CD14-positive monocyte (primary cell): ENCODE data around the gene HOATZ. TPM values are rescaled to one million over a fixed set of nuclear protein-coding genes. Genes with fewer than 3 reads are reported as not detected.

Source experiments
- DNase-seq, 3 donors: peaks; one replicate each; pipeline ENCODE4 v3.0.0-alpha.2; 2011 to 2022
- H2AFZ ChIP-seq: 2 replicates; pipeline ENCODE4 v1.6.0; 2012; ENCODE audit warnings: mild to moderate bottlenecking, low read depth, low read length, inconsistent platforms; ENCODE audit not compliant: insufficient read depth, poor library complexity, severe bottlenecking
- H3K27ac ChIP-seq, 2 donors: 1 replicate in 1 of 2; 2 replicates in 1 of 2; pipeline ENCODE4 v1.5.1; 2012 to 2013; ENCODE audit warnings: low read length in 2 of 2, control low read depth in 1 of 2, inconsistent platforms in 1 of 2, low read depth in 1 of 2, mild to moderate bottlenecking in 1 of 2
- H3K27me3 ChIP-seq, 2 donors: one replicate each; pipeline versions ENCODE4 v1.6.0 to v1.6.1; 2011 to 2013; ENCODE audit warnings: low read length in 2 of 2; ENCODE audit not compliant: control insufficient read depth in 2 of 2, insufficient read depth in 2 of 2
- H3K36me3 ChIP-seq, 2 donors: replicated peaks in 1 of 2; 1 replicate in 1 of 2; 2 replicates in 1 of 2; pipeline versions ENCODE4 v1.5.1 to v1.6.1; 2012 to 2013; ENCODE audit warnings: low read length in 2 of 2, control low read depth in 1 of 2, inconsistent platforms in 1 of 2, mild to moderate bottlenecking in 1 of 2; ENCODE audit not compliant: insufficient read depth in 2 of 2, control insufficient read depth in 1 of 2
- H3K4me1 ChIP-seq, 2 donors: 1 replicate in 1 of 2; 2 replicates in 1 of 2; pipeline versions ENCODE4 v1.5.1 to v1.6.1; 2012 to 2013; ENCODE audit warnings: low read length in 2 of 2, control low read depth in 1 of 2, inconsistent platforms in 1 of 2, mild to moderate bottlenecking in 1 of 2, moderate library complexity in 1 of 2; ENCODE audit not compliant: insufficient read depth in 2 of 2, control insufficient read depth in 1 of 2
- H3K4me2 ChIP-seq: replicated peaks from 2 replicates; pipeline ENCODE3; 2012; ENCODE audit warnings: low read length, moderate library complexity, mild to moderate bottlenecking; ENCODE audit not compliant: poor library complexity, severe bottlenecking; ENCODE audit errors: extremely low read depth
- H3K4me3 ChIP-seq, 3 experiments: fragments of 200-600 bp in 1 of 3; sonication (generic) in 1 of 3; replicated peaks in 1 of 3; 1 replicate in 2 of 3; 2 replicates in 1 of 3; pipeline ENCODE4 v1.5.1; 2011 to 2013; ENCODE audit warnings: low read length in 3 of 3, mild to moderate bottlenecking in 3 of 3, control low read depth in 2 of 3, low read depth in 2 of 3, inconsistent platforms in 1 of 3, moderate library complexity in 1 of 3
- H3K79me2 ChIP-seq: 2 replicates; pipeline ENCODE4 v1.6.0; 2012; ENCODE audit warnings: mild to moderate bottlenecking, control low read depth, inconsistent platforms, low read length, moderate library complexity; ENCODE audit not compliant: insufficient read depth
- H3K9ac ChIP-seq: 2 replicates; pipeline ENCODE4 v1.6.0; 2017; ENCODE audit warnings: low read length, mild to moderate bottlenecking; ENCODE audit not compliant: insufficient read depth, poor library complexity, severe bottlenecking
- H3K9me3 ChIP-seq, 2 donors: replicated peaks in 1 of 2; 1 replicate in 1 of 2; 2 replicates in 1 of 2; pipeline versions ENCODE4 v1.5.1 to v1.6.1; 2012 to 2013; ENCODE audit warnings: low read length in 2 of 2, control low read depth in 1 of 2; ENCODE audit not compliant: control insufficient read depth in 1 of 2, insufficient read depth in 1 of 2
- H4K20me1 ChIP-seq: 2 replicates; pipeline ENCODE4 v1.6.0; 2012; ENCODE audit warnings: mild to moderate bottlenecking, low read length, control low read depth, moderate library complexity; ENCODE audit not compliant: insufficient read depth
- H3K27ac Mint-ChIP-seq, 7 donors: one replicate each; pipeline ENCODE4 v1.8.0; 2020; ENCODE audit warnings: mild to moderate bottlenecking in 7 of 7, mixed read lengths in 7 of 7, moderate library complexity in 6 of 7, inconsistent platforms in 2 of 7
- H3K27me3 Mint-ChIP-seq, 3 donors: one replicate each; pipeline ENCODE4 v1.8.0; 2021 to 2022; ENCODE audit warnings: low read depth in 3 of 3, mild to moderate bottlenecking in 3 of 3, mixed read lengths in 3 of 3, moderate library complexity in 3 of 3, inconsistent platforms in 1 of 3
- H3K36me3 Mint-ChIP-seq, 2 donors: one replicate each; pipeline ENCODE4 v1.8.0; 2020; ENCODE audit warnings: mixed read lengths in 2 of 2, inconsistent platforms in 1 of 2, mild to moderate bottlenecking in 1 of 2
- H3K4me1 Mint-ChIP-seq: one replicate; pipeline ENCODE4 v1.8.0; 2020; ENCODE audit warnings: mild to moderate bottlenecking, mixed read lengths
- H3K4me3 Mint-ChIP-seq, 2 donors: one replicate each; pipeline ENCODE4 v1.8.0; 2020; ENCODE audit warnings: mild to moderate bottlenecking in 2 of 2, mixed read lengths in 2 of 2, moderate library complexity in 1 of 2
- H3K9me3 Mint-ChIP-seq, 7 donors: one replicate each; pipeline ENCODE4 v1.8.0; 2020 to 2022; ENCODE audit warnings: mixed read lengths in 7 of 7, mild to moderate bottlenecking in 6 of 7, moderate library complexity in 6 of 7, inconsistent platforms in 2 of 7
- WGBS: methylation state at CpG from one replicate; pipeline ENCODE4 v1.1.5; 2013; ENCODE audit warnings: missing lambda C conversion rate; ENCODE audit not compliant: insufficient coverage; 5-methylcytosine and 5-hydroxymethylcytosine counted together
- intact Hi-C, 2 donors: fragments of 100-400 bp; cut with micrococcal nuclease; formaldehyde crosslinking; loops; one replicate each; pipeline versions ENCODE4 v1.15.0 to v1.15.1; 2023
- polyA plus RNA-seq, 3 donors: library from polyadenylated mRNA; depleted of rRNA in 1 of 3; unstranded in 2 of 3; stranded (reverse) in 1 of 3; fragments of 300-500 nt in 2 of 3; fragments of >200 nt in 1 of 3; fragmentation: Illumina TruSeq in 2 of 3; gene quantifications; 1 replicate in 2 of 3; 2 replicates in 1 of 3; pipeline ENCODE4 v1.2.3, GENCODE V29; 2012 to 2021
- TF ChIP-seq, protein P1 (sequence below): fragments of 200-600 bp; IDR thresholded peaks from one replicate; pipeline ENCODE4 v1.8.0; 2022; ENCODE audit warnings: antibody characterized with exemption, mild to moderate bottlenecking

Gene HOATZ
- polyA plus RNA-seq, 3 donors, result not detected

DNA sequence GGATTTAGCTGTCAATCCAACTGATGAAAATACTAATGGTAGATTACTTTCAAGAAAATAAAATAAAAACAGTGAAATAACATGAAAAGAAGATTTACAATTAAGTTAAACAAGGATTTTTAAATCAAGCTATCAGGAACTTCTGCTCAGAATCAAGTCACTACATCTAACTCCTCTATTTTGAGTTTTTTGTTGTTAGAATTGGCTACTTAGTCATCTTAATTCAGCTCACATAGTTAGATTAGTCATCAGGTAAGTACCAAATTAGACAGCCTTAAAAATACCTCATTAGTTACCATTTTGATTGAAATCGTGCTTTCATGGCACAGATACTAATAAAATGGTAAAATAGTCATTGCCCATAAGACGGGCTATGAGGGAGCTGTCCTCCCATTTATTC, 38.2 kb upstream of the HOATZ start:
- H3K27ac Mint-ChIP-seq, result no peak overlapping the region
- no peak overlapping the region for H2AFZ ChIP-seq
- H3K4me2 ChIP-seq, result no peak overlapping the region
- no peaks in the 10 kb centered on the region for H3K36me3 Mint-ChIP-seq
- no peak overlapping the region for H3K27ac ChIP-seq
- H3K9ac ChIP-seq, result no peak overlapping the region
- H3K36me3 ChIP-seq, result no peaks in the 10 kb centered on the region
- H4K20me1 ChIP-seq, result no peaks in the 10 kb centered on the region
- TF ChIP-seq, protein P1, sequence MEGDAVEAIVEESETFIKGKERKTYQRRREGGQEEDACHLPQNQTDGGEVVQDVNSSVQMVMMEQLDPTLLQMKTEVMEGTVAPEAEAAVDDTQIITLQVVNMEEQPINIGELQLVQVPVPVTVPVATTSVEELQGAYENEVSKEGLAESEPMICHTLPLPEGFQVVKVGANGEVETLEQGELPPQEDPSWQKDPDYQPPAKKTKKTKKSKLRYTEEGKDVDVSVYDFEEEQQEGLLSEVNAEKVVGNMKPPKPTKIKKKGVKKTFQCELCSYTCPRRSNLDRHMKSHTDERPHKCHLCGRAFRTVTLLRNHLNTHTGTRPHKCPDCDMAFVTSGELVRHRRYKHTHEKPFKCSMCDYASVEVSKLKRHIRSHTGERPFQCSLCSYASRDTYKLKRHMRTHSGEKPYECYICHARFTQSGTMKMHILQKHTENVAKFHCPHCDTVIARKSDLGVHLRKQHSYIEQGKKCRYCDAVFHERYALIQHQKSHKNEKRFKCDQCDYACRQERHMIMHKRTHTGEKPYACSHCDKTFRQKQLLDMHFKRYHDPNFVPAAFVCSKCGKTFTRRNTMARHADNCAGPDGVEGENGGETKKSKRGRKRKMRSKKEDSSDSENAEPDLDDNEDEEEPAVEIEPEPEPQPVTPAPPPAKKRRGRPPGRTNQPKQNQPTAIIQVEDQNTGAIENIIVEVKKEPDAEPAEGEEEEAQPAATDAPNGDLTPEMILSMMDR, result no peak
- H3K79me2 ChIP-seq, result no peaks in the 10 kb centered on the region
- no CpG with 5 or more reads among the region's 2 CpGs for WGBS
- no peak overlapping the region for H3K4me3 Mint-ChIP-seq
- no peak for DNase-seq
- peaks cover 0 to 2% (median 0%) of the 10 kb centered on the region in 3 donors for H3K27me3 Mint-ChIP-seq
- no peak overlapping the region for H3K4me3 ChIP-seq
- peaks cover 0 to 6% of the 10 kb centered on the region in 2 donors for H3K9me3 ChIP-seq
- H3K4me1 ChIP-seq, result no peaks in the 10 kb centered on the region
- H3K4me1 Mint-ChIP-seq, result peaks cover 9% of the 10 kb centered on the region
- no peaks in the 10 kb centered on the region for H3K27me3 ChIP-seq
- H3K9me3 Mint-ChIP-seq, result peaks cover 0 to 17% (median 6%) of the 10 kb centered on the region in 7 donors
- intact Hi-C loops, result no loop called here

DNA sequence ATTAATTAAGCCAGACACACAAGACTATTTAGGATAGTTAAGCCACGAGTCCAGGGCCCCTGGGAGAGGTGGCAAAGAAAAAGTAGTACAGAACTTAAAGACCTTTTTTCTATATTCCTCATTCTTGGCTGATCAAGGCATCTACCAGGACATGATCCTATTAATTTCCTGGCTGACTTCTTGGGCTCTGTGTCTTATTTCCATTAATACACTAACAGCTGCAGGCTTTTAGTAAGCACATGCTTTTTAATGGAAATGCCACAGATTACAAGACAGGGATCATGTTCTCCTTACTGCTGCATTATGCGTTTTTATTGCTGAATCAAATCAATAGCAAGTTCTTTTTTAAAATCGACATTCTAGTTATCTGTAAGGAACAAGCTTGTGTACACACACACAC, 37.6 kb upstream of the HOATZ start:
- no peak overlapping the region for H3K4me2 ChIP-seq
- H3K27ac ChIP-seq, result no peak overlapping the region
- H3K4me3 ChIP-seq, result no peak overlapping the region
- intact Hi-C loops, result no loop called here
- no peaks in the 10 kb centered on the region for H3K36me3 Mint-ChIP-seq
- no peaks in the 10 kb centered on the region for H3K79me2 ChIP-seq
- peaks cover 9% of the 10 kb centered on the region for H3K4me1 Mint-ChIP-seq
- peaks cover 0 to 6% of the 10 kb centered on the region in 2 donors for H3K9me3 ChIP-seq
- H4K20me1 ChIP-seq, result no peaks in the 10 kb centered on the region
- no peaks in the 10 kb centered on the region for H3K27me3 ChIP-seq
- no peak overlapping the region for H3K4me3 Mint-ChIP-seq
- no peak overlapping the region for H3K27ac Mint-ChIP-seq
- no peak for DNase-seq
- no peaks in the 10 kb centered on the region for H3K36me3 ChIP-seq
- H3K27me3 Mint-ChIP-seq, result peaks cover 0 to 2% (median 0%) of the 10 kb centered on the region in 3 donors
- no peaks in the 10 kb centered on the region for H3K4me1 ChIP-seq
- WGBS, result no CpG with 5 or more reads among the region's 3 CpGs
- no peak overlapping the region for H3K9ac ChIP-seq
- H2AFZ ChIP-seq, result no peak overlapping the region
- peaks cover 0 to 17% (median 7%) of the 10 kb centered on the region in 7 donors for H3K9me3 Mint-ChIP-seq
- TF ChIP-seq, protein P1, result no peak
